HG02943 (cell line): ENCODE data around the gene PUM2.
"Not testable (repeated sequence)": the region's sequence is repeated elsewhere in the genome, so short reads cannot be mapped to it uniquely, and the experiment has no call there.

ENCODE experiments used
- ATAC-seq: cut with Tn5 transposase; IDR thresholded peaks from one replicate; pipeline ENCODE4 v1.9.1; 2021; ENCODE audit warnings: mild to moderate bottlenecking, low read depth, moderate library complexity; ENCODE audit not compliant: unreplicated experiment

Gene PUM2

GRCh38 chr2:20294231-20294630 is 56.4 kb downstream of the PUM2 start:
- no peak for ATAC-seq

- no peak for ATAC-seq
These were observed 57.7 kb downstream of the PUM2 start for GRCh38 chr2:20292984-20293383.

GRCh38 chr2:20291846-20292408 is 58.7 kb downstream of the PUM2 start:
- no peak for ATAC-seq

GRCh38 chr2:20291106-20291564 is 59.5 kb downstream of the PUM2 start:
- ATAC-seq, result no peak

DNA sequence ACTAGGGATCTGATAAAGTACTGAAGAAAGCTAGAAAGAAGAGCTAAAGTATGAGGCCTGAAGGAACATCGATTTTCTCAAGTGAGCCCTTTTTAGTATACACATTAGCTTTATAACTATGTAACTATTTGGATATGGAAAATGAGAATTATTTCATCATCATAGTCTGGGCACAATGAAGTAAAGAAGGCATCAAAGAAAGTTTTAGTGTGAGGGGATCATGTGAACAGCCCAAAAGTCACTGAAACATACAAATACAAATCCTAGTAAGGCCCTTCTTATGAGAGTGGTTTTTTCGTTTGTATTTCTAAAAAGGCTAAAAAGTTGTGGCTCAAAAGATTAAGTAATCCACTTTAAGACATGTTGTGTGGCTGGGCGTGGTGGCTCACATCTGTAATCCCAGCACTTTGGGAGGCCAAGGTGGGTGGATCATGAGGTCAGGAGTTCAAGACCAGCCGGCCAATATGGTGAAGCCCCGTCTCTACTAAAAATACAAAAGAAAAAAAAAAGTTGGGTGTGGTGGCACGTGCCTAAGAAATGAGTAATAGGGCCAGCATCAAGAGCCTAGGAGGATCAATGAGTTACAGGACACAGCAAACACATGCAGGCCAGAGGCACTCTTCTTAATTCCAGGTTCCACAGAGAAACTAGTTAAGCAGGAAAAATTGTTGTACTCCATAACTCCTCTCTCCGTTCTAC is 61.9 kb downstream of the PUM2 start:
- no peak for ATAC-seq

GRCh38 chr2:20282916-20283592 is 67.6 kb downstream of the PUM2 start:
- ATAC-seq, result no peak

DNA sequence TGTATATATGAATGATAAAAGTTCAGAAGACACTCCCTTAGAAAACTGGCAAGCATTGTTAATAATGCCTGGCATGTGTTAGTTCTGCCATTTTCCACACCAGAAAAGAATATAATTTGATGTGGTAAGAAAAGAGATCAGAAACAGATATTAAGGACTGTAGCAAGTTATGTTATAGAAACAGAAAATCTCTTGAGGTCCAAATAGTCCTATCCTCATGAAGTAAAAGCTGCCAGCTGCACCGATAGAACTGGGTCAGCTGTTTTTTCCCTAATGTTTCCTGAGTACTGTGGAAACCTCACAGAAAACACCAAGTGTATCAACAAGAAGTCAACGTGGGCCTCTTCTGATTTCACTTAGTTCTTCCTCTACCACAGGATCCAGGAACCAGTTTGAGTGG is 68.8 kb downstream of the PUM2 start:
- ATAC-seq, result no peak

GRCh38 chr2:20273042-20273441 is 77.6 kb downstream of the PUM2 start:
- no peak for ATAC-seq

DNA sequence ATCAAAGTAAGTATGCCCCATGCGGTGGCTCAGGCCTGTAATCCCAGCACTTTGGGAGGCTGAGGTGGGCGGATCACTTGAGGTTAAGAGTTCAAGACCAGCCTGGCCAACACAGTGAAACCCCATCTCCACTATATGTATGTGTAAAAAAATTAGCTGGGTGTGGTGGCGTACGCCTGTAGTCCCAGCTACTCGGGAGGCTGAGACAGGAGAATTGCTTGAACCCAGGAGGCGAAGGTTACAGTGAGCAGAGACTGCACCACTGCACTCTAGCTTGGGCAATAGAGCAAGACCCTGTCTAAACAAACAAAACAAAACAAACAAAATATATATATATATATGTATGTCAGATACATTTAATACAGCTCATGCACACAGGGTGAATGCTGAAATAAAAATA is 82.3 kb downstream of the PUM2 start:
- ATAC-seq, result not testable (repeated sequence)

- no peak for ATAC-seq
These were observed 83.1 kb downstream of the PUM2 start for GRCh38 chr2:20267529-20267928.

- no peak for ATAC-seq
These were observed 86.0 kb downstream of the PUM2 start for GRCh38 chr2:20264629-20265028.

- no peak for ATAC-seq
These were observed 93.2 kb downstream of the PUM2 start for GRCh38 chr2:20257411-20257810.

GRCh38 chr2:20254731-20255130 is 95.9 kb downstream of the PUM2 start:
- no peak for ATAC-seq

- ATAC-seq, result no peak
These were observed 100.2 kb downstream of the PUM2 start for GRCh38 chr2:20250436-20250835.

- ATAC-seq, result no peak
These were observed 101.5 kb downstream of the PUM2 start for GRCh38 chr2:20249170-20249569.

- no peak for ATAC-seq
These were observed 103.6 kb downstream of the PUM2 start for GRCh38 chr2:20247084-20247483.

- not testable (repeated sequence) for ATAC-seq
These were observed 107.0 kb downstream of the PUM2 start for GRCh38 chr2:20243637-20244036.

DNA sequence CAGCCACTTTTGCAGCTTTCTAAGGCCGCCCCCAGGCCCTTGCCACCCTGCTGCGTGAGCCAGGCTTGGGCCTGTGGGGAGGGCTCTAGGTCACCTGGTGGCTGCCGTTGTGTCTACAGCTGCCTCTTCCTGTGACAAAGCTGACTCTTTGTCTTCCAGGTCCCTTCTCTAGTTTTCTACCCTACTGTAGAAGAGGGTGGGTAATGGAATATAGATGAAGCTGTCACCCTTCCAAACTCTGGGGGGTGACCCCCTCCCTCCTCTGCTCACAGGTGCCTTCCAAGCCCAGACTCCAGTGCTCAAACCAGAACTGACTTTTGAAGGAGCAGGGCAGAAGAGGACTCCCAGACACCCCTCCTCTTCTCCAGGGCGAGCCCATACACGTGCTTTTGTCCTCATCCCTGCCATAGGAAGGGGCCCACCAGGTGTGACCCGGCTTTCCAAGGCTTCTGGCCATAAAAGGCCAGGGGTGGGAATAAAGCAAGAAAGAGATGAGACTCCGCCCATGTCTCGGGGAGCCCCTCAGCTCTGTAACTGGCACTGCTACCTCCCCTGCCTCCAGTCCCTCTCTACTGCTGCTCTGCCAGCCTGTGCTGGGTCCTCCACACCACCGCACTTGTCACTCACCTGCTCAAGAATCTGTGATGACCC is 107.8 kb downstream of the PUM2 start:
- no peak for ATAC-seq

- no peak for ATAC-seq
These were observed 108.5 kb downstream of the PUM2 start for GRCh38 chr2:20241973-20242726.

GRCh38 chr2:20240291-20240690 is 110.4 kb downstream of the PUM2 start:
- not testable (repeated sequence) for ATAC-seq

GRCh38 chr2:20236496-20236895 is 114.1 kb downstream of the PUM2 start:
- no peak for ATAC-seq
